ENCODE results near the gene APBA3. TPM values are rescaled to one million over a fixed set of nuclear protein-coding genes. Genes with fewer than 3 reads are reported as not detected.

The APBA3 gene
- total and polyA plus RNA-seq, 7 experiments from 2014 or later, result 30.7 to 77.3 (median 62.3) TPM

DNA sequence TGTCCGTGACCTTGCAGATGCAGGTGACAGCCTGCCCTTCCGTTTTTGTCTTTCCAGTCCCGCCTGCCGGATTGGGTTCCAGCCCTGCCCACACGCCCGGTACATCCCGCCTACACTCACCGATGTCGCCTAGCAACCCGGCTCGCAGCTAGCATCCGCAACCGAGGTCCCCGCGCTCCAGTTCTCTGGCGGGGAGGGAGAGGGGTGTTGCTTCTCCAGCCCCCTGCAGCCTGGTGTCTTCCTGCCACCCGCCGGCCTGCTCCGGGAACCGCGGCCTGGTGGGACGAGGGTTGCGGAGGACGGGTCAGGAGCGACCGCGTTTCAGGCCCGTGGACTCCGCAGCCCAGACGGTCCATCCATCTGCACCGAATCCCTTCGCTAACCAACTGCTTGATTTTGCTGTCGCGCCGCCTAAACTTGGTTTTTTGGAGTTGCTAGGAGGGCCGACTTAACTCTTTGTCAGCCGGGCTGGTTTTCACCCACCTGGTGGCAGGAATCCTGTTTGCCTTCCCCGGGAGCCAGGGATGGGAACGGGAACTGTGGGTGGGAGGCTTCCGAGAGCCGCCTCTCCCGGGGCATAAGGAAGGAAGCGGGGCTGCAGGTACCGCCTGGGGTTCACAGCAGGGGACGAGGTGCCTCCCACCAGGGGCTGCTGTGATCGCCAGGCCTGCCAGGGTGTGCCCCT, 40.1 kb upstream of the APBA3 start:
- POLR2A ChIA-PET, result no interaction called here
- Histone ChIP-seq H3K27ac (ENCODE audit: low read depth, low read length) (no peak overlapping the region), H3K27me3 (ENCODE audit: control insufficient read depth in 2 of 2, insufficient read depth in 2 of 2, low read length in 2 of 2) (no peaks in the 10 kb centered on the region), H3K9me3 (ENCODE audit: control insufficient read depth in 2 of 3, low read length in 3 of 3) (peaks cover 0 to 3% (median 0%) of the 10 kb centered on the region in 3 experiments), H3K4me3 (ENCODE audit: low read length) (peak overlapping the region; percentile 34), H3K4me1 (ENCODE audit: control insufficient read depth in 2 of 2, insufficient read depth in 2 of 2, low read length in 2 of 2) (peaks cover 12 to 32% of the 10 kb centered on the region in 2 donors), H3K36me3 (ENCODE audit: control insufficient read depth in 2 of 3, insufficient read depth in 3 of 3, low read length in 3 of 3) (no peaks in the 10 kb centered on the region)
- CTCF ChIA-PET, result no interaction called here
- Mint-ChIP-seq H3K36me3 (peaks cover 0 to 9% (median 4%) of the 10 kb centered on the region in 5 donors), H3K27me3 (peaks cover 0 to 7% (median 0%) of the 10 kb centered on the region in 5 donors), H3K9me3 (peaks cover 0 to 8% (median 5%) of the 10 kb centered on the region in 11 donors), H3K4me3 (peak overlapping the region; percentile 56 to 77 (median 73)), H3K4me1 (peaks cover 16 to 51% (median 30%) of the 10 kb centered on the region in 7 donors), H3K27ac (peak overlapping the region in 4 of 9 donors; percentile 17 to 75 (median 42))
- ATAC-seq, result peak; percentile 81
- intact Hi-C loops (cut with micrococcal nuclease), result loop anchor here in 1 of 2 donors (1.0 kb wide), 1 partner anchor 21 kb away; no protein-coding TSS in a partner anchor
- DNase-seq, result peak in 8 of 9 donors; percentile 42 to 70 (median 56)

DNA sequence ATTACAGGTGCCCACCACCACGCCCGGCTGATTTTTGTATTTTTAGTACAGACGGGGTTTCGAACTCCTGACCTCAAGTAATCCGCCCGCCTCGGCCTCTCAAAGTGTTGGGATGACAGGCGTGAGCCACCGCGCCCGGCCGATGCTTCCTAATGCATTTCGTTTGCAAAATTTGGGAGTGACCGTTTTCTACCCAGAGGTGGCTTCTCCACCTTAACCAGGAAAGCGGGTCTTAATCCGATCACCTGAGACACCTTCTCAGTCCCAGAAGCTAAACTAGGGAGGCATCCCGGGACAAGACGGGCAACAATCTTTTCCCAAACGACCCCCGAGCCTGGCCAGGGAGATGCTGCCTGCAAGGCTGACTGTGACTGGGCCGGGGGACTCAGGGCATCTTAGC, 39.5 kb upstream of the APBA3 start:
- Mint-ChIP-seq H3K4me3 (peak overlapping the region in 9 of 10 donors; percentile 56 to 77 (median 73)), H3K9me3 (peaks cover 0 to 11% (median 6%) of the 10 kb centered on the region in 11 donors), H3K27me3 (peaks cover 0 to 7% (median 0%) of the 10 kb centered on the region in 5 donors), H3K36me3 (peaks cover 0 to 11% (median 5%) of the 10 kb centered on the region in 5 donors), H3K27ac (peak overlapping the region in 2 of 9 donors; percentile 28 to 75), H3K4me1 (peaks cover 16 to 49% (median 29%) of the 10 kb centered on the region in 7 donors)
- intact Hi-C loops (cut with micrococcal nuclease), result loop anchor here in 1 of 2 donors (1.0 kb wide), 1 partner anchor 21 kb away; no protein-coding TSS in a partner anchor
- POLR2A ChIA-PET, result no interaction called here
- Histone ChIP-seq H3K27ac (ENCODE audit: low read depth, low read length) (no peak overlapping the region), H3K27me3 (ENCODE audit: control insufficient read depth in 2 of 2, insufficient read depth in 2 of 2, low read length in 2 of 2) (no peaks in the 10 kb centered on the region), H3K36me3 (ENCODE audit: control insufficient read depth in 2 of 3, insufficient read depth in 3 of 3, low read length in 3 of 3) (no peaks in the 10 kb centered on the region), H3K4me1 (ENCODE audit: control insufficient read depth in 2 of 2, insufficient read depth in 2 of 2, low read length in 2 of 2) (peaks cover 12 to 32% of the 10 kb centered on the region in 2 donors), H3K9me3 (ENCODE audit: control insufficient read depth in 2 of 3, low read length in 3 of 3) (peaks cover 0 to 3% (median 0%) of the 10 kb centered on the region in 3 experiments), H3K4me3 (ENCODE audit: low read length) (peak overlapping the region; percentile 34)
- CTCF ChIA-PET, result interaction anchor here (0.8 kb wide), 1 partner anchor 14 kb away, joined by 5 read pairs; no protein-coding TSS in a partner anchor
- no peak for ATAC-seq
- no peak for DNase-seq

DNA sequence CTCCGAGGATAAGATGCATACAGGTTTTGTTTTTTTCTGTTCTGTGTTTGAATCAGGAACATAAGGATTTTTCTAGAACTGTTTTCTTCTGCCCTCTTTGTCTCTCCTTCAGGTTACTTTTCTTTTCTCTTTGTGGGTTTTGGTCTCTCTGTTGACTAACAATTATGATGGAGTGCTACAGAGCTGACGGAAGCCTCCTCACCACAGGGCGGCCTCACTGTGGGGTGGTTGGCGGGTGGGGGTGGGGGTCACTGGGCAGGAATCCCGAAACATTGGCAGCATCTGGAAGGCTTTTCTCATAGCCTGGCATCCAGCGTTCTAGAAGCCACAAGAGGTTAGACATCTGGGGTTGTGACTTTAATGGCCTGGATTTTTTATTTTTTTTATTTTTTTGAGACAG, 36.6 kb upstream of the APBA3 start:
- peak overlapping the region; percentile 9 to 77 (median 66) for H3K4me3 Mint-ChIP-seq

DNA sequence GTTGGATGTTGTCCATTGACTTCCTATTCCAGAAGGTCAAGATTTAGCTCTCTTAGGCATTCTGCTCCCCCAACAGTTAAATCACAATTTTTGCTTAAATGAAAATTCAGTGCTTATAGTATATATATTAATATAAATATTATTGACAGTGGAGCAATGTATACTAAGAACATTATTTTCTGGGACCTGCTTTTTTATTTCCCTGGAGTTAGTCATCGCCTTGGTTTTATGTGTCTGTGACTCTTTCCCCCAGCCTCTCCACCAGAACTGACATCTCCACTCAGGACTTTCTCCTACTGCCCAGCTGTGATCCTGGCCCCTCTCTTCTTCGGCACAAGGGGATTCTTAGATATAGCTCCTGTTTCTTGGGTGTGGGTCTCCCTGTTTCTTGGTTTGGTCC, 34.9 kb upstream of the APBA3 start:
- Histone ChIP-seq H3K9me3 (ENCODE audit: control insufficient read depth in 2 of 3, low read length in 3 of 3) (peaks cover 0 to 3% (median 0%) of the 10 kb centered on the region in 3 experiments), H3K36me3 (ENCODE audit: control insufficient read depth in 2 of 3, insufficient read depth in 3 of 3, low read length in 3 of 3) (no peaks in the 10 kb centered on the region), H3K27me3 (ENCODE audit: control insufficient read depth in 2 of 2, insufficient read depth in 2 of 2, low read length in 2 of 2) (no peaks in the 10 kb centered on the region), H3K27ac (ENCODE audit: low read depth, low read length) (no peak overlapping the region), H3K4me3 (ENCODE audit: low read length) (no peak overlapping the region), H3K4me1 (ENCODE audit: control insufficient read depth in 2 of 2, insufficient read depth in 2 of 2, low read length in 2 of 2) (peaks cover 6 to 22% of the 10 kb centered on the region in 2 donors)
- H3K4me1 Mint-ChIP-seq, result peaks cover 12 to 28% (median 20%) of the 10 kb centered on the region in 7 donors
- peaks cover 0 to 11% (median 5%) of the 10 kb centered on the region in 5 donors for H3K36me3 Mint-ChIP-seq
- POLR2A ChIA-PET, result interaction anchor here (0.6 to 1.2 kb wide), 3 partner anchors 21 to 986 kb away, joined by 3 to 4 read pairs (median 3); no protein-coding TSS in a partner anchor
- intact Hi-C loops (cut with micrococcal nuclease), result no loop called here
- H3K27ac Mint-ChIP-seq, result peak overlapping the region in 2 of 9 donors; percentile 35 to 49
- CTCF ChIA-PET, result interaction anchor here (0.6 to 1.3 kb wide), 4 partner anchors 26 to 251 kb away, joined by 3 read pairs; partner anchors contain the start of gene MRPL54
- ATAC-seq (no peak), DNase-seq (no peak)
- no peak overlapping the region for H3K4me3 Mint-ChIP-seq
- H3K9me3 Mint-ChIP-seq, result peaks cover 0 to 14% (median 8%) of the 10 kb centered on the region in 11 donors
- peaks cover 0 to 5% (median 0%) of the 10 kb centered on the region in 5 donors for H3K27me3 Mint-ChIP-seq

More for the DNA sequence above, 36.6 kb upstream of the APBA3 start:
- POLR2A ChIA-PET, result interaction anchor here (0.5 to 3.0 kb wide), 4 partner anchors 14 to 35 kb away, joined by 3 to 16 read pairs (median 4); partner anchors contain the start of gene MRPL54
- peaks cover 0 to 11% (median 7%) of the 10 kb centered on the region in 11 donors for H3K9me3 Mint-ChIP-seq
- peaks cover 0 to 7% (median 0%) of the 10 kb centered on the region in 5 donors for H3K27me3 Mint-ChIP-seq
- DNase-seq (peak in 6 of 9 donors; percentile 30 to 60 (median 45)), ATAC-seq (peak; percentile 84)
- CTCF ChIA-PET, result interaction anchor here (2.1 kb wide), 1 partner anchor 14 kb away, joined by 6 read pairs; no protein-coding TSS in a partner anchor
- H3K27ac Mint-ChIP-seq, result peak overlapping the region; percentile 48 to 84 (median 68)
- Histone ChIP-seq H3K27ac (ENCODE audit: low read depth, low read length) (no peak overlapping the region), H3K4me1 (ENCODE audit: control insufficient read depth in 2 of 2, insufficient read depth in 2 of 2, low read length in 2 of 2) (peaks cover 12 to 28% of the 10 kb centered on the region in 2 donors), H3K27me3 (ENCODE audit: control insufficient read depth in 2 of 2, insufficient read depth in 2 of 2, low read length in 2 of 2) (no peaks in the 10 kb centered on the region), H3K9me3 (ENCODE audit: control insufficient read depth in 2 of 3, low read length in 3 of 3) (peaks cover 0 to 3% (median 0%) of the 10 kb centered on the region in 3 experiments), H3K4me3 (ENCODE audit: low read length) (no peak overlapping the region), H3K36me3 (ENCODE audit: control insufficient read depth in 2 of 3, insufficient read depth in 3 of 3, low read length in 3 of 3) (no peaks in the 10 kb centered on the region)
- H3K36me3 Mint-ChIP-seq, result peaks cover 0 to 11% (median 5%) of the 10 kb centered on the region in 5 donors
- intact Hi-C loops (cut with micrococcal nuclease), result loop anchor here in 1 of 2 donors (2.0 kb wide), 1 partner anchor 15 kb away; no protein-coding TSS in a partner anchor
- peaks cover 12 to 42% (median 24%) of the 10 kb centered on the region in 7 donors for H3K4me1 Mint-ChIP-seq

DNA sequence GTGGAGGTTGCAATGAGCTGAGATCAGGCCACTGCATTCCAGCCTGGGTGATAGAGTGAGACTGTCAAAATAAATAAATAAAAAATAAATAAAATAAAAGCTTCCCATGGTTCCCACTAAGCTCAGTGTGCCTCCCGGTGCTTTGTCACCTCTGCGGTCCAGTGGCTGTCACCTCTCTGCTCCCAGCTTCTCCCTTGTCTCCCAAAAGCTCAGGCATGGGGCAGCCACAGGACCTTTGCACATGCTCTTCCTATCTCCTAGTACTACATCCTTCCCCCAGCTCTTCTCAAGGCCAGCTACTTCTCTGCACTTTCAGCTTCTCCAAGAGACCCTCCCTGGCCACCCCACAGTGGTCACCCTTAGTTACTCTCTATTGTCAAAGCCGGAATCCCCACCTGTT, 32.3 kb upstream of the APBA3 start:
- H3K27ac Mint-ChIP-seq, result peak overlapping the region in 1 of 9 donors; percentile 2
- no peak for DNase-seq
- peaks cover 5 to 9% (median 6%) of the 10 kb centered on the region in 5 donors for H3K36me3 Mint-ChIP-seq
- CTCF ChIA-PET, result no interaction called here
- peaks cover 0 to 15% (median 7%) of the 10 kb centered on the region in 11 donors for H3K9me3 Mint-ChIP-seq
- no peaks in the 10 kb centered on the region for H3K36me3 ChIP-seq (ENCODE audit: control insufficient read depth in 2 of 3, insufficient read depth in 3 of 3, low read length in 3 of 3)
- ATAC-seq, result no peak
- no peak overlapping the region for H3K27ac ChIP-seq (ENCODE audit: low read depth, low read length)
- peaks cover 6 to 20% (median 7%) of the 10 kb centered on the region in 7 donors for H3K4me1 Mint-ChIP-seq
- H3K27me3 Mint-ChIP-seq, result peaks cover 0 to 9% (median 0%) of the 10 kb centered on the region in 5 donors
- intact Hi-C loops (cut with micrococcal nuclease), result no loop called here
- POLR2A ChIA-PET, result no interaction called here
- no peaks in the 10 kb centered on the region for H3K27me3 ChIP-seq (ENCODE audit: control insufficient read depth in 2 of 2, insufficient read depth in 2 of 2, low read length in 2 of 2)
- no peak overlapping the region for H3K4me3 Mint-ChIP-seq
- peaks cover 0 to 6% (median 0%) of the 10 kb centered on the region in 3 experiments for H3K9me3 ChIP-seq (ENCODE audit: control insufficient read depth in 2 of 3, low read length in 3 of 3)
- H3K4me3 ChIP-seq (ENCODE audit: low read length), result no peak overlapping the region
- H3K4me1 ChIP-seq (ENCODE audit: control insufficient read depth in 2 of 2, insufficient read depth in 2 of 2, low read length in 2 of 2), result peaks cover 0 to 16% of the 10 kb centered on the region in 2 donors

DNA sequence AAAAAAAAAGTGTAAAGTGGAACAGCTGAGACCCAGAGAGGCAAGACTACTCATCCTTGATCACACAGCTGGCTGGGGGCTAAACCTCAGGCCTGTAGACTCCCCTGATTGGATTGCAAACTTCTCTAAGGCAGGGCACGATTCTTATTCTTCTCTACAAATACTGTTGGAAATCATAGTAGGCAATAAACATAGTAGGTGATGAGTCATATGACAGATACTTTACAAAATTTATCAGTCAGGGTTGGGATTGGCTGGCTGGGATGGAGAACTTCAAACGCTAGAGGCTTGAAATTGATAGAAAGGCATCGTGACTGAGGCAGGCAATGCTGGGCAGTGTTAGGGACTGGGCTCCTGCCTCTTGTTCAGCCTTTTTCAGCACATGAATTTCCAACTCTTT, 30.6 kb upstream of the APBA3 start:
- Mint-ChIP-seq H3K4me1 (peaks cover 0 to 15% (median 3%) of the 10 kb centered on the region in 7 donors), H3K4me3 (no peak overlapping the region), H3K9me3 (peaks cover 0 to 12% (median 6%) of the 10 kb centered on the region in 11 donors), H3K27me3 (peaks cover 0 to 9% (median 0%) of the 10 kb centered on the region in 5 donors), H3K36me3 (peaks cover 5 to 8% (median 6%) of the 10 kb centered on the region in 5 donors), H3K27ac (peak overlapping the region in 1 of 9 donors; percentile 38)
- ChIA-PET POLR2A (no interaction called here), CTCF (no interaction called here)
- Histone ChIP-seq H3K4me1 (ENCODE audit: control insufficient read depth in 2 of 2, insufficient read depth in 2 of 2, low read length in 2 of 2) (peaks cover 0 to 4% of the 10 kb centered on the region in 2 donors), H3K27ac (ENCODE audit: low read depth, low read length) (no peak overlapping the region), H3K9me3 (ENCODE audit: control insufficient read depth in 2 of 3, low read length in 3 of 3) (peaks cover 0 to 6% (median 0%) of the 10 kb centered on the region in 3 experiments), H3K36me3 (ENCODE audit: control insufficient read depth in 2 of 3, insufficient read depth in 3 of 3, low read length in 3 of 3) (no peaks in the 10 kb centered on the region), H3K4me3 (ENCODE audit: low read length) (no peak overlapping the region), H3K27me3 (ENCODE audit: control insufficient read depth in 2 of 2, insufficient read depth in 2 of 2, low read length in 2 of 2) (no peaks in the 10 kb centered on the region)
- ATAC-seq (no peak), DNase-seq (no peak)
- intact Hi-C loops (cut with micrococcal nuclease), result no loop called here
